GM18498 (cell line): Measurements from ENCODE around the gene PKD1.
"Not testable (repeated sequence)": the region's sequence is repeated elsewhere in the genome, so short reads cannot be mapped to it uniquely, and the experiment has no call there.

ENCODE experiments used
- ATAC-seq: cut with Tn5 transposase; IDR thresholded peaks from one replicate; pipeline ENCODE4 v1.9.1; 2021; ENCODE audit warnings: mild to moderate bottlenecking, moderate library complexity; ENCODE audit not compliant: unreplicated experiment

Gene PKD1

DNA sequence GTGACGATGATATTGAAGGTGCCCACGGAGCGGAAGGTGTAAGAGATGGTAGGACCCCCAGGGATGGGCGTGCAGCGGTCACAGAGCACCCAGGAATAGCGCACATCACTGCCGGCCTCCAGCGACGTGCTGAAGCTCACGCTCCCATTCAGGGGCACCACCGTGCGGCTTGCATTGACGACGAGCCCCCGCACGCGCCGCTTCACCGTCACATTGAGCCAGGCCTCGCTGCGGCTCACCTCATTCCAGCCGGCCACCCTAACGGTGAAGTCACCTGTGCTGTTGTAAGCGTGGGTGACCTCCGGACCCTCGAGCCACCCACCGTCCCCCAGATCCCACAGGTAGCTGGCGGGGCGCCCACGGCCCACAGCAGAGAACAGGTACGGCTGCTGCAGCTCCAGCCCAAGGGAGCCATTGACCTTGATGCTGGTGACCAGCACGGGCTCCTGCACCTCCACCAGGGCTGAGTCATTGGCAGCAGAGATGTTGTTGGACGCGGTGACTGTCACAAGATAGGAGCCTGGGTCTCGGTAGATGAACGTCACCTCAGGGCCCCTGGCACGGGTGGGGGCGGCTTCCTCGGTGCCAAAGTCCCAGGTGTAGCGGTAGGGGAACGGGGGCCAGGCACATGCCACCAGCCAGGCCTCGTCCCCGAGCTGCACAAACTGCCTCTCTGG, 25.2 kb downstream of the PKD1 start:
- ATAC-seq, result not testable (repeated sequence)

GRCh38 chr16:2109872-2110271, 25.8 kb downstream of the PKD1 start:
- ATAC-seq, result not testable (repeated sequence)

DNA sequence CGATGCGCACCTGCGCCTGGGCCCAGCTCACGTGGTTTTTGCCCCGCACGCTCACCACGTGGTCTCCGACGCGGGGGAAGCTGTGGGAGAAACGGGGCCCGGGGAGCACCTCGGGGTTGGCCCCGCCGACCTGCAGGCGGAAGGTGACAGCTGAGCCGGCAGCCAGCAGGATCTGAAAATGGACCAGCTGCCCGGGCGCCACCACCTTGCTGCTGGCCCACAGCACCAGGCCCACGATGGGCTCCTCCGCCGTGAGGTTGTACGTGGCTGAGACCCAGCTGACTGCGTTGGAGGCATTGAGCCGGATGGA, 26.5 kb downstream of the PKD1 start:
- ATAC-seq, result not testable (repeated sequence)

DNA sequence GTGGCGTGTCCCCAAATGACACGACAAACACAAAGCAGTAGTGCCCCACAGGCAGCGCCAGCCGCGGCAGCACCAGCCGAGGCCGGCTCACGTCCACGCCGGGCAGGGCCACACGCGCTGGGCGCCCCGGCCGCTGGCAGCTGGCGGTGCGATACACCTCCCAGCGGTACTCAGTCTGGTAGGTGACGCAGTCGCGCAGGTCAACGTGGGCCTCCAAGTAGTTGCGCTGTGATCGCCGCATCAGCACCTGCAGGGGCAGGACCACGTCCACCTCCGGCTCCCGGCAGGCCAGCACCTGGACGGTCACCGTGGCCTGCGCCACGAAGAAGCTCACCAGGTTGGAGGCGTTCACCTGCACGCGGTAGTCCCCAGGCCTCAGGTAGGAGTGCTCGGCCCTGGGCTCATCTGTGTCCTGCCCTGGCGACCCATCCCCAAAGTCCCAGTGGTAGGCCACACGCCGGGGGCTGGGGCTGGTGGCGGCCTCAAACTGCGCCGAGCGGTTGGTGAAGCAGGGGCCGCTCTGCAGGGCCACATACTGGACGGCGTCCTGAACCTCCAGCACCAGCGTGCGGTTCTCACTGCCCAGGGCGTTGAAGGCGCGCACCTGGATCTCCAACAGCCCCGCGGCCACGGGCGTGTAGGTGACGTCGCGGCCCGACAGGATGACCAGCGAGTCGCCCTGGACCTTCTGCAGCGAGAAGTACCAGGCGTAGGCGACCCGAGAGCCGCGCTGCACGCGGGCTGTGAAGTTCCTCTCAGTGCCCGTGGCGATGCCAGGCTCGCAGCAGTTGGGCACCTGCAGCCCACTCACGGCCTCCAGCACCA, 27.0 kb downstream of the PKD1 start:
- not testable (repeated sequence) for ATAC-seq

GRCh38 chr16:2107791-2108125, 27.9 kb downstream of the PKD1 start:
- not testable (repeated sequence) for ATAC-seq

DNA sequence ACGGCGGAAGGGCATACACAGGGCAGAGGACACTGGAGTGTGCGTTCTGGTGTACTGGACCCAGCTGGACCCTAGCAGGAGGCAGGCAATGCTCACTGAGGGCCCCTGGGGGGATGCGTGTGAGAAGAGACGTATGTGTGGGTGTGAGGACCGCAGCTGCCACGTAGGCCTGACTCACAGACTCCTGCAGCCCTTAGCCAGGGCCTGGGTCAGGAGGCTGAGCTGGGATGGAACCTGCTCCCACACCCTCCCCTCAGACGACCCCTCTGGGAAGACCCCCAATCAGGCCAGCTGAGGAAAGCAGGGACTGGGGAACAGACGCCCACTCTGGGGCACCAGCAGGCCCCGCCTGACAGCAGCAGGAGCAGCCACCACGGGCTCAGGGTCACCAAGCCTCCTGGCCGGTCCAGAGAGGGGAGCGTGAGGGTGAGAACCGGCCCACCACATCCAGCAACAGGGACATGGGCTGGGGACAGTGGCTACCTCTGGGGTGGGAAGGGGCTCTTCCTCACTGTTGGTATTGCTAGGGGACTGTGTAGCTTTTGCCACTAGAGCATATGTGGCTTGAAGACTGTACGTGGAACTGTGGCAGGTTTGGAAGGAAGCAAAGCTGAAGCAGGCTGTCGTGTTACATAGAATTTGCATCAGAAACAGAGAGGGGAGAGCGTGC, 28.4 kb downstream of the PKD1 start:
- not testable (repeated sequence) for ATAC-seq

GRCh38 chr16:2106211-2106610, 29.5 kb downstream of the PKD1 start:
- ATAC-seq, result not testable (repeated sequence)

GRCh38 chr16:2105769-2106168, 29.9 kb downstream of the PKD1 start:
- ATAC-seq, result not testable (repeated sequence)

- not testable (repeated sequence) for ATAC-seq
Observed at GRCh38 chr16:2105291-2105690, 30.4 kb downstream of the PKD1 start.

DNA sequence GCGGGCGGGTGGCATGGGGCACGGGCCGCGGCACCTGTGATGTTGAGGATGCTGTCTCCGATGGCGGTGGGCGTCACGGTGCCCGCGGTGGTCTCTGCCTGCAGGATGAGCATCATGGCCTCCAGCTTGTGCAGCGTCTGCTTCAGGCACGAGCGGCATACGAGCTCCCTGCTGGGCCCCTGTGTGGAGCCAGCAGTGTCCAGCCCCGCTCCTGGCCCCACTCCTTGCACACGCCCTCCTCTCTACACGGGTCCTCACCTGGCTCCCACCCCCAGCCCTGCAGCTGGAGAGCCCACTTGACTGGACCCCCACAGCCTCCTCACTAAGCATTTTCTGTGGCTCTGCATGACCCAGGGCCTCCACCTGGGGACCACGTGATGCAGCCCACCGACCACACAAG, 31.2 kb downstream of the PKD1 start:
- ATAC-seq, result not testable (repeated sequence)

GRCh38 chr16:2102471-2102870, 33.2 kb downstream of the PKD1 start:
- no peak for ATAC-seq

DNA sequence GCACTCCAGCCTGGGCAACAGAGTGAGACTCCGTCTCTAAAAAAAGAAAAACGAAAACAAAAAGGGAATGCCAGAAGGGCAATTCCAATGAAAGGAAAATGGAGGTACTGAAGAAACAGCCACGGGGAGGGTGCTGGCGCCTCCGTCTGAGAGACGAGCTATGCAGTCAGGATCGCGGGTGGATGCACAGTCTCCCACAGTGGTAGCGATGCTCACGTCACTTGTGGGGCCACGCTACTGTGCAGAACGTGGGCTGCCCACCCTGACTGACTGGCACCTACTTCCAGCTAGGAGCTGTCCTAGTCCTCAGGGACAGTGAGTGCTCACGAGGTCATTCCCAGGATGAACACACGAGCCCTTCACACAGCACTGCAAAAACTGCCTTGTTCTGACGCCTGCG, 34.1 kb downstream of the PKD1 start:
- not testable (repeated sequence) for ATAC-seq

DNA sequence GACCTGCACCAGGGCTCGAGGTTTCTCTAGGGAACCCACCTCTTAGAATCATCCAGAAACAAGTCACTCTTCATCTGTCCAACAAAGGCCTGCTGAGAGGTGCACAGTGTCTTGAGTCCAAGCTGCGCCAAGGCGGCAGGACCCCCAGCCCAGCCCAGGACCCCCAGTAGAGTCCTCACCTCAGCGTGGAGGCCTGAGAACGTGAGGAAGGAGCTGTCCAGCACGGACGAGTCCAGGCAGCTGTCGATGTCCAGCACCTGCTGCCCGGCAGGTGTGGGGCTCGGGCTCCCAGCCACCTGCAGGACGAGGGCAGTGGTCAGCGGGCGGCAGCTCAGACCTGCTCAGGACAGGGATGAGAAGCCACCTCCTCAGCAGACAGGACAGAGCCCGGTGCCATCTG, 38.0 kb downstream of the PKD1 start:
- not testable (repeated sequence) for ATAC-seq

- ATAC-seq, result no peak
Observed at GRCh38 chr16:2096853-2097595, 38.7 kb downstream of the PKD1 start.

GRCh38 chr16:2095918-2096582, 39.6 kb downstream of the PKD1 start:
- ATAC-seq, result no peak

DNA sequence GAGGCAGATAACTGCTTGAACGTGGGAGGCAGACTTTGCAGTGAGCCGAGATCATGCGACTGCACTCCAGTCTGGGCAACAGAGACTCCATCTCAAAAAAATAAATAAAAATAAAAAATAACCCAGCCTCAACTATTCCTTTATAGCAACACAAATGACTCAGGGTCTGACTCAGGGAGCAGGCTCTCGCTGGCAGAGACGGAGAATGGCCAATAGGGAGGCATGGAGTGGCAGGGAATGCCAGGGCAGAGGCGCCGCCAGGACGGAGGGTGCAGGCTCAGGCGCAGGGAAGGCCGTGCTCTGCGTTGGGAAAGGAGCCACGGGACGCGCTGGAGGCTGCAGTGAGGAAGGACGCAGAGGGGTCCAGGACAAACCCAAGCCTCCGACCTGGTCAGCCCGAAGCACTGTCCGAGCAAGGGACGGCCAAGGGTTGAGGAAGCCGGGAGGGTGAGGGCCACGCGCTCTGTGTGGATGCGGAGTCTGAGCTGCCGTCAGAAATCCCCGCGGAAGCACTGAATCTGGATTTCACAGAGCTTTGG, 40.3 kb downstream of the PKD1 start:
- ATAC-seq, result no peak

GRCh38 chr16:2093793-2094192, 41.9 kb downstream of the PKD1 start:
- no peak for ATAC-seq

DNA sequence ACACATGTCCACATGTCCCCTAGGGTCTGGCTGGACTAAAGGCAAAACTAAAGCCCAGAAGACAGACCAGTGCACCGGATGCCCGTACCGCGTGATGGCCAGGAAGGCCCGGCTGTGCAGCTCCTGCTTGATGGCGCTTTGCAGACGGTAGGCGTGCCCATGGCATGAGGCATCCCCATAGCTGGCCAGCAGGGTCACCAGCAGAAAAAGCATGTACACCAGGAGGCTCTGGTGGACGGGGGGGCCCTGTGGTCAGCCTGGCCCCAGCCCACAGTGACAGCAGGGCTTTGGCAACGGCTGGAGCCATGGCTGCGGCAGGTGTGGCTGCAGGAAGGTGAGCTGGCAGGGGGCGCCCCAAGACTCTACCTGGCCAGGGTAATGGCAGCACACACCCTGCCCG, 42.8 kb downstream of the PKD1 start:
- no peak for ATAC-seq

DNA sequence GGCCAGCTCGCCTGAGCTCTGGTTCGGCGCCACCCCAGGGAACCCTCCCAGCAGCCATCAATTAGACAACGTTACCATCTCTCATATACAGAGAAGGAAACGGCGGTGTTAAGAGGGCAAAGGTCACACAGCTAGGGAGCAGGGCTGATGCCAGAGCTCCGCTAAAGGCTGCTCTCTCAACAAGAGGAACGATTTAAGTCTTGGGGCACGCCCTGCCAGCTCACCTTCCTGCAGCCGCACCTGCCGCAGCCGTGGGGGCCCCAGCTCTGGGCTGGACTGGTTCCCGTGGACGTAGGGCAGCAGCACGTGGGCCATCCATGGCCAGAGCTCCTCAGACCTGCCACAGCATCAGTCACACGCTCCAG, 43.5 kb downstream of the PKD1 start:
- ATAC-seq, result no peak

- no peak for ATAC-seq
Observed at GRCh38 chr16:2091547-2092255, 44.0 kb downstream of the PKD1 start.
